ENCODE data around the gene JOSD2. TPM values are rescaled to one million over a fixed set of nuclear protein-coding genes. Genes with fewer than 3 reads are reported as not detected.
A peak's percentile ranks its signal among the peaks of the same experiment; 100 is the strongest.

The JOSD2 gene
- total and polyA plus RNA-seq, 9 of the 15 experiments (the other 6 are each of a cell fraction or from before 2014, with no cell fraction given): 0.06 to 14.4 (median 3.1) TPM

DNA sequence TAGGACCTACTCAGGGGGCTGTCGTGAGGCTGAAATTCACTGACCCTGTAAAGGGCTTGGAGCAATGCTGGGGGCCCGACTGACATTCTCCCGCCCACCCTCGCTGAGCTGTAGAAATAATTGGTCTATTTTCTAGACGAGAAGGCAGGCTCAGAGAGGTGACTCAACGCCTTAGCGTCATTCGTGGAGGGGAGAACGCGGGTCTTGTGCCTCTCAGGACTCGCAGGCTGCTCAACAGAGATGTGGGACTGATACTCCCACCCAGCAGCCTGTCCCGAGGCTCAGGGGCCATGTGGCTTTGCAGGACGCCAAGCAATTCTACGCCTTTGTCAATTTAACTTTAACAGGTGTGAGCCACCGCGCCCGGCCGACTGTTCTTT lies 26.3 kb upstream of the JOSD2 start:
- no peak overlapping the region for H3K9ac ChIP-seq (ENCODE audit: insufficient read depth in 1 of 2, low read depth in 2 of 2, low read length in 2 of 2)
- peaks cover 2% of the 10 kb centered on the region; the same call in 1 of the 2 replicates for H4K20me1 ChIP-seq (replicated peaks; ENCODE audit: control insufficient read depth, insufficient read depth, low read length)
- no peak overlapping the region for H3K27ac ChIP-seq (ENCODE audit: extremely low read depth, low read depth, low read length)
- no peaks in the 10 kb centered on the region for H3K36me3 ChIP-seq (ENCODE audit: control insufficient read depth, insufficient read depth, low read length)
- CTCF ChIA-PET (ENCODE audit: low intra/inter-chr PET ratio): interaction anchor here (0.7 to 1.8 kb wide), 5 partner anchors 20 to 246 kb away, joined by 3 to 12 read pairs (median 4); no protein-coding TSS in a partner anchor
- no peak overlapping the region for H3K4me3 ChIP-seq
- DNase-seq (ENCODE audit: extremely low read depth in 1 of 4, low spot score in 3 of 4) (no peak), FAIRE-seq (no peak), ATAC-seq (no peak)
- H2AFZ ChIP-seq (ENCODE audit: low read depth, low read length): no peak overlapping the region
- whole genome bisulfite sequencing (ENCODE audit: insufficient coverage, low coverage, missing lambda C conversion rate): 45% methylated on average over 18 of the region's 18 CpGs
- H3K9me1 ChIP-seq (ENCODE audit: control insufficient read depth, insufficient read depth, low read length): no peaks in the 10 kb centered on the region
- H3K9me3 ChIP-seq (replicated peaks; ENCODE audit: control insufficient read depth, insufficient read depth, low read depth, low read length): peaks cover 3% of the 10 kb centered on the region
- H3K4me1 ChIP-seq (replicated peaks in 1 of 2; ENCODE audit: control insufficient read depth in 2 of 2, insufficient read depth in 2 of 2, low read length in 2 of 2): peaks cover 0 to 3% of the 10 kb centered on the region in 2 experiments; a peak in 1 of 5 replicates
- H3K27me3 ChIP-seq (ENCODE audit: control insufficient read depth in 2 of 2, insufficient read depth in 2 of 2, low read length in 2 of 2): peaks cover 0 to 5% of the 10 kb centered on the region in 2 experiments; a peak in 1 of 5 replicates
- intact Hi-C loops (cut with micrococcal nuclease) (loop anchor here (1.0 to 10.0 kb wide), 6 partner anchors 19 to 385 kb away; no protein-coding TSS in a partner anchor), in situ Hi-C loops (cut with MboI) (loop anchor here (10.0 kb wide), 1 partner anchor 378 kb away; the partner anchor contains the start of gene KLK4)
- TF ChIP-seq, protein P1, sequence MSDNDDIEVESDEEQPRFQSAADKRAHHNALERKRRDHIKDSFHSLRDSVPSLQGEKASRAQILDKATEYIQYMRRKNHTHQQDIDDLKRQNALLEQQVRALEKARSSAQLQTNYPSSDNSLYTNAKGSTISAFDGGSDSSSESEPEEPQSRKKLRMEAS (CRISPR knock-in tag; IDR thresholded peaks at IDR 0.05): peak; percentile 19; the same call in 1 of the 2 replicates
- no peak for TF ChIP-seq TAF7 (tag; IDR thresholded peaks at IDR 0.05)
- TF ChIP-seq, protein P2, sequence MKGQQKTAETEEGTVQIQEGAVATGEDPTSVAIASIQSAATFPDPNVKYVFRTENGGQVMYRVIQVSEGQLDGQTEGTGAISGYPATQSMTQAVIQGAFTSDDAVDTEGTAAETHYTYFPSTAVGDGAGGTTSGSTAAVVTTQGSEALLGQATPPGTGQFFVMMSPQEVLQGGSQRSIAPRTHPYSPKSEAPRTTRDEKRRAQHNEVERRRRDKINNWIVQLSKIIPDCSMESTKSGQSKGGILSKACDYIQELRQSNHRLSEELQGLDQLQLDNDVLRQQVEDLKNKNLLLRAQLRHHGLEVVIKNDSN (CRISPR knock-in tag; IDR thresholded peaks at IDR 0.05): 0 out of 2 replicates have a peak, but pooled peaks have one; percentile 3
- POLR2A ChIA-PET: interaction anchor here (0.6 to 1.2 kb wide), 4 partner anchors 9 to 373 kb away, joined by 3 to 4 read pairs (median 3); no protein-coding TSS in a partner anchor
- H3K4me2 ChIP-seq (ENCODE audit: insufficient read depth, low read length): no peak overlapping the region
- H3K79me2 ChIP-seq (ENCODE audit: control insufficient read depth, insufficient read depth, low read length): no peaks in the 10 kb centered on the region
- BruUV-seq (replicated peaks): no TSS peak
